Kidney tubule cell (primary cell): ENCODE results near the gene CHST12.
"Not testable (repeated sequence)": the region's sequence is repeated elsewhere in the genome, so short reads cannot be mapped to it uniquely, and the experiment has no call there.

ENCODE experiments used
- DNase-seq: peaks from one replicate; pipeline ENCODE4 v3.0.0-alpha.2; 2018; ENCODE audit warnings: low spot score

Gene CHST12

GRCh38 chr7:2378125-2378524 lies 25.3 kb upstream of the CHST12 start:
- not testable (repeated sequence) for DNase-seq

- no peak for DNase-seq
These were observed 24.2 kb upstream of the CHST12 start for GRCh38 chr7:2379161-2379560.

- DNase-seq, result no peak
These were observed 23.5 kb upstream of the CHST12 start for GRCh38 chr7:2379821-2380450.

GRCh38 chr7:2380461-2380860 lies 22.9 kb upstream of the CHST12 start:
- no peak for DNase-seq

GRCh38 chr7:2381227-2381626 lies 22.2 kb upstream of the CHST12 start:
- no peak for DNase-seq

- no peak for DNase-seq
These were observed 21.4 kb upstream of the CHST12 start for GRCh38 chr7:2381881-2382509.

GRCh38 chr7:2383543-2384274 lies 19.7 kb upstream of the CHST12 start:
- DNase-seq, result no peak

- DNase-seq, result no peak
These were observed 18.8 kb upstream of the CHST12 start for GRCh38 chr7:2384354-2385243.

- DNase-seq, result peak; percentile 65
These were observed 17.3 kb upstream of the CHST12 start for GRCh38 chr7:2386122-2386521.

- DNase-seq, result no peak
These were observed 16.3 kb upstream of the CHST12 start for GRCh38 chr7:2386964-2387669.

GRCh38 chr7:2387897-2388636 lies 15.3 kb upstream of the CHST12 start:
- peak; percentile 33 for DNase-seq

GRCh38 chr7:2388637-2388954 lies 14.8 kb upstream of the CHST12 start:
- no peak for DNase-seq

GRCh38 chr7:2390020-2390816 lies 13.2 kb upstream of the CHST12 start:
- DNase-seq, result not testable (repeated sequence)

- no peak for DNase-seq
These were observed 9.7 kb upstream of the CHST12 start for GRCh38 chr7:2393706-2394105.

GRCh38 chr7:2394566-2395082 lies 8.8 kb upstream of the CHST12 start:
- DNase-seq, result no peak

GRCh38 chr7:2398506-2398905 lies 4.9 kb upstream of the CHST12 start:
- no peak for DNase-seq

GRCh38 chr7:2399848-2400587 lies 3.4 kb upstream of the CHST12 start:
- peak; percentile 95 for DNase-seq

GRCh38 chr7:2402687-2403013 lies 761 bp upstream of the CHST12 start:
- no peak for DNase-seq
